NCI-H1436 treated with DMSO at 0.1 percent for 48 hours (cell line): ENCODE measurements around the gene SYT2.
"Not testable (repeated sequence)": the region's sequence is repeated elsewhere in the genome, so short reads cannot be mapped to it uniquely, and the experiment has no call there.

Experiments
- DNase-seq: peaks from one replicate; lab custom pipeline; 2025; lab: John Stamatoyannopoulos, UW

The SYT2 gene

GRCh38 chr1:202546377-202546776 lies 163.9 kb downstream of the SYT2 start:
- DNase-seq = not testable (repeated sequence)

- not testable (repeated sequence) for DNase-seq
These were observed 164.5 kb downstream of the SYT2 start for GRCh38 chr1:202545647-202546303.

- DNase-seq = not testable (repeated sequence)
These were observed 165.3 kb downstream of the SYT2 start for GRCh38 chr1:202544766-202545449.

- DNase-seq = not testable (repeated sequence)
These were observed 166.7 kb downstream of the SYT2 start for GRCh38 chr1:202543537-202543936.

- not testable (repeated sequence) for DNase-seq
These were observed 167.8 kb downstream of the SYT2 start for GRCh38 chr1:202542415-202542814.

GRCh38 chr1:202540858-202541257 lies 169.4 kb downstream of the SYT2 start:
- DNase-seq = not testable (repeated sequence)
